HEK293 (cell line): ENCODE data around the gene PHF14.
"Not testable (repeated sequence)": the region's sequence is repeated elsewhere in the genome, so short reads cannot be mapped to it uniquely, and the experiment has no call there.

Experiments used
- CTCF ChIA-PET: fragments of 350-600 bp; formaldehyde crosslinking; extraction: SDS; loops from one replicate; lab custom pipeline; 2021; ENCODE audit warnings: antibody characterized with exemption; lab: Yijun Ruan, JAX
- POLR2A ChIA-PET: fragments of 300-600 bp; formaldehyde crosslinking; extraction: SDS; loops from one replicate; lab custom pipeline; 2020; ENCODE audit warnings: antibody characterized with exemption, inconsistent platforms; lab: Yijun Ruan, JAX
- H3K27ac ChIP-seq: fragments of 200-500 bp; sonication (Bioruptor generic); 2 replicates; pipeline ENCODE4 v1.5.1; 2014; ENCODE audit warnings: low read depth, low read length, control low read depth, inconsistent platforms; ENCODE audit errors: extremely low read depth
- H3K36me3 ChIP-seq, 2 experiments: fragments of 200-500 bp in 1 of 2; sonication (Bioruptor generic) in 1 of 2; 1 replicate in 1 of 2; 2 replicates in 1 of 2; pipeline ENCODE4 v1.5.1; 2014 to 2017; ENCODE audit warnings: inconsistent platforms in 2 of 2, low read length in 2 of 2; ENCODE audit not compliant: control insufficient read depth in 2 of 2, insufficient read depth in 1 of 2
- H3K4me1 ChIP-seq: fragments of 200-500 bp; sonication (Bioruptor generic); 2 replicates; pipeline ENCODE4 v1.5.1; 2014; ENCODE audit warnings: mild to moderate bottlenecking, low read length, inconsistent platforms; ENCODE audit not compliant: control insufficient read depth, insufficient read depth
- H3K4me3 ChIP-seq: 2 replicates; pipeline ENCODE4 v1.5.1; 2011; ENCODE audit warnings: low read depth, mild to moderate bottlenecking, control low read depth, low read length, moderate library complexity
- H3K9me3 ChIP-seq: fragments of 200-500 bp; sonication (Bioruptor generic); 2 replicates; pipeline ENCODE4 v1.5.1; 2014; ENCODE audit warnings: low read depth, low read length, inconsistent platforms; ENCODE audit not compliant: control insufficient read depth, insufficient read depth
- REST ChIP-seq: fragments of 450-650 bp; formaldehyde crosslinking; IDR thresholded peaks from 2 replicates; pipeline ENCODE4 v1.5.1; 2016; ENCODE audit warnings: missing biosample characterization, missing genetic modification characterization
- SALL2 ChIP-seq: fragments of 450-650 bp; formaldehyde crosslinking; IDR thresholded peaks from 2 replicates; pipeline ENCODE4 v1.5.0; 2017; ENCODE audit warnings: missing biosample characterization, mild to moderate bottlenecking, missing genetic modification characterization, borderline replicate concordance
- SP2 ChIP-seq: fragments of 450-650 bp; formaldehyde crosslinking; IDR thresholded peaks from 2 replicates; pipeline ENCODE4 v1.5.1; 2016; ENCODE audit warnings: missing biosample characterization, missing genetic modification characterization
- ZBTB26 ChIP-seq: fragments of 450-650 bp; formaldehyde crosslinking; optimal IDR thresholded peaks from 2 replicates; pipeline ENCODE3; 2016; ENCODE audit warnings: missing biosample characterization, mild to moderate bottlenecking, missing genetic modification characterization
- ZFP41 ChIP-seq: fragments of 450-650 bp; formaldehyde crosslinking; IDR thresholded peaks from 2 replicates; pipeline ENCODE4 v1.5.1; 2016; ENCODE audit warnings: missing biosample characterization, missing genetic modification characterization, borderline replicate concordance
- ZNF132 ChIP-seq: fragments of 450-650 bp; formaldehyde crosslinking; IDR thresholded peaks from 2 replicates; pipeline ENCODE4 v1.5.1; 2017; ENCODE audit warnings: missing biosample characterization, missing genetic modification characterization, borderline replicate concordance
- ZNF146 ChIP-seq: fragments of 450-650 bp; formaldehyde crosslinking; IDR thresholded peaks from 2 replicates; pipeline ENCODE4 v1.5.1; 2016; ENCODE audit warnings: missing biosample characterization, missing genetic modification characterization
- ZNF335 ChIP-seq: fragments of 450-650 bp; formaldehyde crosslinking; conservative IDR thresholded peaks from 2 replicates; pipeline ENCODE4 v1.5.1; 2016; ENCODE audit warnings: missing biosample characterization, missing genetic modification characterization
- ZNF501 ChIP-seq: fragments of 450-650 bp; formaldehyde crosslinking; IDR thresholded peaks from 2 replicates; pipeline ENCODE4 v1.5.1; 2016; ENCODE audit warnings: missing biosample characterization, missing genetic modification characterization
- ZNF518A ChIP-seq: fragments of 450-650 bp; formaldehyde crosslinking; conservative IDR thresholded peaks from 2 replicates; pipeline ENCODE4 v1.5.1; 2016; ENCODE audit warnings: low read depth, missing biosample characterization, missing genetic modification characterization
- ZNF76 ChIP-seq: fragments of 450-650 bp; formaldehyde crosslinking; IDR thresholded peaks from 2 replicates; pipeline ENCODE4; 2016; ENCODE audit warnings: low read depth, missing biosample characterization, missing genetic modification characterization, borderline replicate concordance
- TF ChIP-seq, protein P1 (sequence below): fragments of 450-650 bp; formaldehyde crosslinking; IDR thresholded peaks from 2 replicates; pipeline ENCODE4 v1.5.1; 2016; ENCODE audit warnings: missing biosample characterization, missing genetic modification characterization

The PHF14 gene

GRCh38 chr7:10956528-10956927, 17.1 kb upstream of the PHF14 start (continued):
- TF ChIP-seq ZNF132 (tag by site-specific recombination), result no peak

GRCh38 chr7:10960242-10960641, 13.4 kb upstream of the PHF14 start:
- CTCF ChIA-PET, H3K27ac ChIP-seq, POLR2A ChIA-PET, H3K36me3 ChIP-seq, H3K4me3 ChIP-seq, H3K4me1 ChIP-seq, H3K9me3 ChIP-seq: not testable (repeated sequence)
- peak; percentile 51; the same call in 1 of the 2 replicates for TF ChIP-seq ZNF146 (tag by site-specific recombination)

- H3K4me3 ChIP-seq, CTCF ChIA-PET, POLR2A ChIA-PET, H3K36me3 ChIP-seq, H3K4me1 ChIP-seq, H3K27ac ChIP-seq, H3K9me3 ChIP-seq: not testable (repeated sequence)
Measured at GRCh38 chr7:10965016-10965415, 8.7 kb upstream of the PHF14 start.

DNA sequence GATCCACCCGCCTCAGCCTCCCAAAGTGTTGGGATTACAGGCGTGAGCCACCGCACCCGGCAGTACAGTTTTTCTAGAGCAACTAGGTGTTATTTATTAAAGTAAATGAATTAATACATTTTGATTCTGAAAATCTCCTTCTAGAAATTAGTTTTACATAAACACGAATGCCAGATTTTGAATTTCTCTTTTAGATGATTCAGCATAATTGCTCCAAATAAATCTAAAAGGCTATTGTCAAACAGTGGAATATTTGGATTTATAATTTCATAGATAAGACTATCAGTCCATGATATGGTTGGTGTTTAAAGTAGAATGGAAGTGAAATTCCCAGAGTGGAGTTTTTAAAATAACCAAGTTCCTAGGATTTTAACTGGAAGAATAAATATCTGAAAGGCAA, 1.5 kb upstream of the PHF14 start:
- no peaks in the 10 kb centered on the region for H3K4me1 ChIP-seq
- peaks cover 0 to 6% of the 10 kb centered on the region in 2 experiments; a peak in 1 of 3 replicates for H3K36me3 ChIP-seq
- H3K9me3 ChIP-seq, result no peaks in the 10 kb centered on the region
- CTCF ChIA-PET, result no interaction called here
- no peak overlapping the region for H3K4me3 ChIP-seq
- TF ChIP-seq ZFP41 (tag by site-specific recombination), result no peak
- POLR2A ChIA-PET, result no interaction called here
- H3K27ac ChIP-seq, result no peak overlapping the region

DNA sequence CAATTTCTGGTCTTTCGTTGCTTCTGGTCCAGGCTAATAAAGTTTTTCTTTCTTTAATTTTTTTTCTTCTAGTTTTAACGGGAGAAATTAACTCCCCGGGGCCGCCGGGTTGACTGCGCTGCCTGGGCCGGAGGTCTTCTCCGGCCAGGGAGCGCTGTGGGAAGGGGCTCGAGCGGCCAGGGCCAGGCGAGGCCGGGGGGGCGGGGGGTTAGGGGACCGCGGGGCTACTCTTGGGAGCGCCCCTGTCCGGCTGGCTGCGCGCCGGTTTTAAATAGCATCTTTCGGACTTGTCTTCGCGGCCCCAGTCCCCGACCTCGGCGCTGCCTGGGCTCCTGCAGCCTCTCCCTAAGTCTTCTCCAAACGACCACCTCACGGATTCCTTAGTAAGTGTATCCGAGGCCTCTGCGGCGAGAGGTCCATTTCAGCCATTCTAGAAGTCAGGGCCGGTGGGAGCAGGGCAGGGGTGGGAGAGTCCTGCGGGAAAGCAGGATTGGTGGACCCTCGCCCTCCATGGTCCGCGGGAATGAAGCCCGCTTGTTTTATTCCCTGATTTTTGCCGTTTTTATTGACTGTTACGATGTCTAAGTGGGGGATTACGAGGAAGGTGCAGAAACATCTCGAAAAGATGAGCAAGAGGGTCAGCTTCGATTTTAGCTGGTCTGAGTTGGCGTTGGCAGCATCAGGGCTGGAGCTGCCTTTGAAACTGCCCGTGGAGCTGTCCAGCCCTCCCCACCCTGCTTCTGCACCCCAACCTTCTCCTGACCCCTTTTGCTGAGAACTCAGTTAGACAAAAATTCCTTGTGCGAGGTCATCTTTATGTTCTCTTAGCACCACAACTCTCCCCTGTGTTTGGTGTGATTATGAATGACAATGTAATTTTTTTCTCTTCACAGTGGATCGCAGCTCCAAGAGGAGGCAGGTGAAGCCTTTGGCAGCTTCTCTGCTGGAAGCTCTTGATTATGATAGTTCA, 555 bp downstream of the PHF14 start:
- CTCF ChIA-PET, result no interaction called here
- peak overlapping the region; percentile 78 for H3K4me3 ChIP-seq
- TF ChIP-seq REST (tag by site-specific recombination), result peak; percentile 94
- no peak for TF ChIP-seq SALL2 (tag by site-specific recombination)
- no peak for TF ChIP-seq SP2 (tag by site-specific recombination)
- TF ChIP-seq ZNF518A (tag by site-specific recombination), result 0 out of 2 replicates have a peak, but pooled peaks have one; percentile 3
- TF ChIP-seq, protein P1, sequence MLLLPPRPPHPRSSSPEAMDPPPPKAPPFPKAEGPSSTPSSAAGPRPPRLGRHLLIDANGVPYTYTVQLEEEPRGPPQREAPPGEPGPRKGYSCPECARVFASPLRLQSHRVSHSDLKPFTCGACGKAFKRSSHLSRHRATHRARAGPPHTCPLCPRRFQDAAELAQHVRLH (tag by site-specific recombination), result no peak
- 0 out of 2 replicates have a peak, but pooled peaks have one; percentile 4 for TF ChIP-seq ZNF76 (tag by site-specific recombination)
- peak; percentile 36 for TF ChIP-seq ZBTB26
- TF ChIP-seq ZNF501, result 0 out of 2 replicates have a peak, but pooled peaks have one; percentile 19
- peak; percentile 92 for TF ChIP-seq ZNF335 (tag by site-specific recombination)
- TF ChIP-seq, all 188 proteins: peak for 6
- peak overlapping the region; percentile 47; the same call in 1 of the 2 replicates for H3K27ac ChIP-seq
- H3K4me1 ChIP-seq, result no peaks in the 10 kb centered on the region
- POLR2A ChIA-PET, result interaction anchor here (0.7 to 1.3 kb wide), 3 partner anchors 11 to 47 kb away, joined by 3 to 8 read pairs (median 3); a partner anchor contains a TSS
- peaks cover 0 to 6% of the 10 kb centered on the region in 2 experiments; a peak in 2 of 3 replicates for H3K36me3 ChIP-seq
- no peaks in the 10 kb centered on the region for H3K9me3 ChIP-seq
